Stimulated activated CD4-positive, alpha-beta T cell treated with anti-CD3 and anti-CD28 coated beads, TNF-alpha, amount 100 ng/mL, for 4 hours (primary cell): ENCODE results near the gene ASB10.

Experiments used
- DNase-seq, 3 experiments: peaks; one replicate each; pipeline ENCODE4 v3.0.0-alpha.2; 2020; ENCODE audit warnings: low read depth in 3 of 3

The ASB10 gene

GRCh38 chr7:151166629-151167196, 20.3 kb downstream of the ASB10 start:
- DNase-seq = no peak

GRCh38 chr7:151161757-151162156, 25.3 kb downstream of the ASB10 start:
- DNase-seq = no peak

GRCh38 chr7:151157645-151158329, 29.3 kb downstream of the ASB10 start:
- DNase-seq = no peak

- no peak for DNase-seq
These were observed 34.2 kb downstream of the ASB10 start for GRCh38 chr7:151152643-151153513.

- DNase-seq = no peak
These were observed 36.7 kb downstream of the ASB10 start for GRCh38 chr7:151150388-151150787.

- DNase-seq = no peak
These were observed 38.5 kb downstream of the ASB10 start for GRCh38 chr7:151148319-151149259.

GRCh38 chr7:151146761-151147160, 40.3 kb downstream of the ASB10 start:
- no peak for DNase-seq

GRCh38 chr7:151144387-151144786, 42.7 kb downstream of the ASB10 start:
- no peak for DNase-seq

- no peak for DNase-seq
These were observed 43.6 kb downstream of the ASB10 start for GRCh38 chr7:151143261-151144015.

GRCh38 chr7:151142686-151143040, 44.4 kb downstream of the ASB10 start:
- DNase-seq = no peak

GRCh38 chr7:151141855-151142685, 45.0 kb downstream of the ASB10 start:
- DNase-seq = no peak

GRCh38 chr7:151141311-151141854, 45.7 kb downstream of the ASB10 start:
- no peak for DNase-seq

GRCh38 chr7:151140826-151141225, 46.2 kb downstream of the ASB10 start:
- DNase-seq = no peak

- DNase-seq = no peak
These were observed 47.3 kb downstream of the ASB10 start for GRCh38 chr7:151139791-151140190.

GRCh38 chr7:151139071-151139790, 47.8 kb downstream of the ASB10 start:
- no peak for DNase-seq

GRCh38 chr7:151138153-151138851, 48.7 kb downstream of the ASB10 start:
- DNase-seq = no peak

GRCh38 chr7:151137791-151138152, 49.3 kb downstream of the ASB10 start:
- no peak for DNase-seq

- no peak for DNase-seq
These were observed 49.9 kb downstream of the ASB10 start for GRCh38 chr7:151137076-151137675.
